Right atrium auricular region (tissue), 2 donors: ENCODE results near the gene RPH3AL. TPM values are rescaled to one million over a fixed set of nuclear protein-coding genes. Genes with fewer than 3 reads are reported as not detected.
A peak's percentile ranks its signal among the peaks of the same experiment; 100 is the strongest.

Experiments
- DNase-seq: peaks from one replicate; pipeline ENCODE4 v3.0.0-alpha.2; 2019; ENCODE audit warnings: low spot score
- H3K27ac ChIP-seq, 2 donors: fragments of 200-600 bp; sonication (generic); 1 replicate in 1 of 2; 2 replicates in 1 of 2; pipeline ENCODE4 v1.5.1; 2016 to 2019
- H3K27me3 ChIP-seq, 2 donors: fragments of 200-600 bp; sonication (generic); one replicate each; pipeline versions ENCODE4 v1.5.1 to v1.6.0; 2017 to 2019
- H3K36me3 ChIP-seq: fragments of 200-600 bp; sonication (generic); one replicate; pipeline ENCODE4 v1.5.1; 2016
- H3K4me1 ChIP-seq, 2 donors: fragments of 200-600 bp; sonication (generic); one replicate each; pipeline versions ENCODE4 v1.5.1 to v1.6.0; 2017 to 2019
- H3K4me3 ChIP-seq, 2 donors: fragments of 200-600 bp; sonication (generic); 1 replicate in 1 of 2; 2 replicates in 1 of 2; pipeline ENCODE4 v1.5.1; 2017 to 2019; ENCODE audit warnings: mild to moderate bottlenecking in 1 of 2, moderate library complexity in 1 of 2
- H3K9me3 ChIP-seq, 2 donors: fragments of 200-600 bp; sonication (generic); one replicate each; pipeline ENCODE4 v1.5.1; 2019
- total RNA-seq, 2 donors: library from RNA; depleted of rRNA; stranded (reverse); fragments of >200 nt; gene quantifications; one replicate each; pipeline ENCODE4 v1.1.0, GENCODE V29; 2016
- TF ChIP-seq, protein P1 (sequence below), 2 donors: fragments of 200-600 bp; sonication (generic); IDR thresholded peaks; one replicate each; pipeline ENCODE4 v1.5.1; 2019; ENCODE audit warnings: antibody characterized with exemption in 2 of 2

RPH3AL gene
- total RNA-seq, 2 donors from 2014 or later = 7.2 to 13.1 TPM

- no peaks in the 10 kb centered on the region for H3K9me3 ChIP-seq
- H3K36me3 ChIP-seq = no peaks in the 10 kb centered on the region
- H3K27me3 ChIP-seq = no peaks in the 10 kb centered on the region
- DNase-seq = no peak
- peak overlapping the region; percentile 72 to 77 for H3K27ac ChIP-seq
- H3K4me3 ChIP-seq = peak overlapping the region in 1 of 2 donors; percentile 1
- TF ChIP-seq, protein P1, sequence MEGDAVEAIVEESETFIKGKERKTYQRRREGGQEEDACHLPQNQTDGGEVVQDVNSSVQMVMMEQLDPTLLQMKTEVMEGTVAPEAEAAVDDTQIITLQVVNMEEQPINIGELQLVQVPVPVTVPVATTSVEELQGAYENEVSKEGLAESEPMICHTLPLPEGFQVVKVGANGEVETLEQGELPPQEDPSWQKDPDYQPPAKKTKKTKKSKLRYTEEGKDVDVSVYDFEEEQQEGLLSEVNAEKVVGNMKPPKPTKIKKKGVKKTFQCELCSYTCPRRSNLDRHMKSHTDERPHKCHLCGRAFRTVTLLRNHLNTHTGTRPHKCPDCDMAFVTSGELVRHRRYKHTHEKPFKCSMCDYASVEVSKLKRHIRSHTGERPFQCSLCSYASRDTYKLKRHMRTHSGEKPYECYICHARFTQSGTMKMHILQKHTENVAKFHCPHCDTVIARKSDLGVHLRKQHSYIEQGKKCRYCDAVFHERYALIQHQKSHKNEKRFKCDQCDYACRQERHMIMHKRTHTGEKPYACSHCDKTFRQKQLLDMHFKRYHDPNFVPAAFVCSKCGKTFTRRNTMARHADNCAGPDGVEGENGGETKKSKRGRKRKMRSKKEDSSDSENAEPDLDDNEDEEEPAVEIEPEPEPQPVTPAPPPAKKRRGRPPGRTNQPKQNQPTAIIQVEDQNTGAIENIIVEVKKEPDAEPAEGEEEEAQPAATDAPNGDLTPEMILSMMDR (IDR thresholded peaks at IDR 0.05) = no peak
- peaks cover 0 to 39% of the 10 kb centered on the region in 2 donors for H3K4me1 ChIP-seq
Measured at GRCh38 chr17:351875-352420, 659 bp downstream of the RPH3AL start.

GRCh38 chr17:351449-351738 lies 1.2 kb downstream of the RPH3AL start:
- no peaks in the 10 kb centered on the region for H3K36me3 ChIP-seq
- TF ChIP-seq, protein P1 (IDR thresholded peaks at IDR 0.05) = no peak

DNA sequence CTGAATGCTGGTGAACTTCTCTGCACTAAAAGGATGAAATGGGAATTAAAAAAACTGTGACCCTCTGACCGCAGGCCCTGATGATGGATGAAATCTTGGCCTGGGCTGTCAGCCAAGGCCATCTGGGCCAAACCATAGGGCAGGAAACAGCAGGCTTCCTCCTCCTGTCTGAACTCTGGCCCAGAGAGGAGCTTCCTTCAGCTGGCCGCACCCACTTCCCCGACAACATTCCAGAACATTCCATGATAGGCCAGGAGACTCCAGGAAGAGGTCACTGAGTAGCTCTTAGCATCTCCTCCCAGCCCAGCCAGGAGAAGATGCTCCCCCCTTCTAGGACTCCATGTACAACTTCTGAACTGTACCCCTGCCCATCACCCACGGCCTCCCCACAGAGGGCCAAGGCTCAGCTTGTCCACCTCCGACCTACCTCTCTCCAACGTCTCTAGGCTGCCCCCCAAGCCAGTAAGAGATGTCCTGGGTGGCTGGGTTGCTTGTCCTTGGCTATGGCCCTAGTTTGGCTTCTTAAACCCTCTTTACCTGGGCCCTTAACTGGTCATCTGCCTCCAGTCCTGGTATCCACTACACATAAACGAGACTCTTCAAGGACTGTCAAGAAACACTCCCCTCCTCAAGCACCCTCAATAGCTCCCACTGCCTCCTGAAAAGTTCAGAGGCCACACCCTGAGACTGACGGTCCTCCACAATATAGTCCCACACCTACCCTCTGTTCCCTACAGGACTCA lies 1.7 kb downstream of the RPH3AL start:
- no peaks in the 10 kb centered on the region for H3K36me3 ChIP-seq
- H3K4me3 ChIP-seq = no peak overlapping the region
- H3K9me3 ChIP-seq = no peaks in the 10 kb centered on the region
- H3K27me3 ChIP-seq = no peaks in the 10 kb centered on the region
- TF ChIP-seq, protein P1 (IDR thresholded peaks at IDR 0.05) = no peak
- peak; percentile 91 for DNase-seq
- peaks cover 0 to 39% of the 10 kb centered on the region in 2 donors for H3K4me1 ChIP-seq
- H3K27ac ChIP-seq = peak overlapping the region; percentile 72 to 77

More at GRCh38 chr17:351449-351738, 1.2 kb downstream of the RPH3AL start:
- Histone ChIP-seq H3K27ac (peak overlapping the region; percentile 72 to 77), H3K27me3 (no peaks in the 10 kb centered on the region), H3K4me3 (no peak overlapping the region), H3K4me1 (peaks cover 0 to 39% of the 10 kb centered on the region in 2 donors), H3K9me3 (no peaks in the 10 kb centered on the region)
- no peak for DNase-seq

- TF ChIP-seq, protein P1 (IDR thresholded peaks at IDR 0.05) = no peak
- no peaks in the 10 kb centered on the region for H3K9me3 ChIP-seq
- H3K4me1 ChIP-seq = peaks cover 0 to 39% of the 10 kb centered on the region in 2 donors
- no peak for DNase-seq
- peak overlapping the region; percentile 72 to 77 for H3K27ac ChIP-seq
- no peaks in the 10 kb centered on the region for H3K27me3 ChIP-seq
- H3K4me3 ChIP-seq = no peak overlapping the region
- H3K36me3 ChIP-seq = no peaks in the 10 kb centered on the region
Measured at GRCh38 chr17:349666-350065, 2.9 kb downstream of the RPH3AL start.

DNA sequence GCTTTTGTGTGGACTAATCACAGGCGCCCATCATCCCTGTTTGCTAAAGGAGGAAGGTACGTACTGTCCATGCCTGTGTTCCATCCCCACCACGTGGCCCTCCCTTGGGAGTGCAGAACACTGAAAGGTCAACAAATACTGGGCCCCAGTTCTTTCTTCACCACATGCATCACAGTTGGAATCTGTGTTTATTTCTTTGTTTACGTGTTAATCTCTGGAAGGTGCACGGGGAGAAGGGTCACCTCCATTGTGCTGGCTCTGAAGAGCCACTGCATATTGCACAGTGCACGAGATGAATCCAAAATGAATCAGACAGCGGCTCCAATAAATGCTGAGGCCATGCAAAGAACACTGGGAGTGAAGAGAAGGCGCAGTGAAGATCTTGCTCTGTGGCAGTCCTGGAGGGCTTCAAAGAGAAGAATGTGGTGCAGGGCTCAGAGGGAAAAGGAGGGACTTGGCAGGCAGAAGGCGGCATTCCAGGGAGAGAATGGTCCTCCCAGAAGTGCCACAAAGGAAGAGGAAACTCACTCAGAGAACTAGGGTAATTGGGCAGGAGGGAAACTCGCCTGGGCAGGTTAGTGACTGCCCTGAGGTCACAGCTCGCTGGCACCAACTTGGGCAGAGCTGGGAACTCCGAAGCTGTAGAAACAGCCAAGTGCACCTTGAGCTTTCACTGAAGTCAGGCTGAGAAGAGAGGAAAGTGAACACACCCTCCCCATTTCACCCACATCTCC lies 3.7 kb downstream of the RPH3AL start:
- Histone ChIP-seq H3K4me1 (peaks cover 0 to 39% of the 10 kb centered on the region in 2 donors), H3K27ac (peak overlapping the region; percentile 72 to 77), H3K27me3 (no peaks in the 10 kb centered on the region)

More for the DNA sequence above, 3.7 kb downstream of the RPH3AL start:
- Histone ChIP-seq H3K36me3 (no peaks in the 10 kb centered on the region), H3K4me3 (no peak overlapping the region), H3K9me3 (no peaks in the 10 kb centered on the region)
- no peak for DNase-seq
- TF ChIP-seq, protein P1 (IDR thresholded peaks at IDR 0.05) = no peak
